SU-DHL-6 (cell line): ENCODE data around the gene GSC2.

Experiments used
- H2AFZ ChIP-seq: fragments of 200-600 bp; sonication (generic); 2 replicates; pipeline ENCODE4 v1.6.1; 2014; ENCODE audit warnings: low read depth, mild to moderate bottlenecking, moderate library complexity, mixed read lengths, antibody characterized with exemption, low read length; ENCODE audit not compliant: severe bottlenecking
- H3F3A ChIP-seq: fragments of 200-600 bp; shearing (Covaris generic); 2 replicates; pipeline ENCODE4 v1.6.0; 2016; ENCODE audit warnings: antibody characterized with exemption, mild to moderate bottlenecking; ENCODE audit not compliant: insufficient read depth
- H3K27ac ChIP-seq: fragments of 200-600 bp; sonication (generic); 2 replicates; pipeline ENCODE4 v1.5.1; 2016; ENCODE audit warnings: low read depth, mild to moderate bottlenecking, low read length, moderate library complexity, mixed read lengths
- H3K27me3 ChIP-seq: fragments of 200-600 bp; sonication (generic), shearing (Covaris generic); 2 replicates; pipeline ENCODE4 v1.6.0; 2014; ENCODE audit warnings: mild to moderate bottlenecking, low read length
- H3K36me3 ChIP-seq: fragments of 200-600 bp; sonication (generic); 2 replicates; pipeline ENCODE4 v1.6.1; 2014; ENCODE audit warnings: mild to moderate bottlenecking, low read length, mixed read lengths
- H3K4me2 ChIP-seq: fragments of 300-600, 200-600 bp; shearing (Covaris generic), sonication (generic); 2 replicates; pipeline ENCODE4 v1.6.0; 2014; ENCODE audit warnings: low read length, low read depth, mild to moderate bottlenecking; ENCODE audit not compliant: poor library complexity, severe bottlenecking
- H3K4me3 ChIP-seq: fragments of 200-600 bp; sonication (generic); 2 replicates; pipeline ENCODE4 v1.5.1; 2014; ENCODE audit warnings: antibody characterized with exemption, low read length, mild to moderate bottlenecking, mixed read lengths; ENCODE audit not compliant: insufficient read depth, poor library complexity, severe bottlenecking
- H3K79me2 ChIP-seq: fragments of 200-600 bp; sonication (generic); 2 replicates; pipeline ENCODE4 v1.6.1; 2014; ENCODE audit warnings: mild to moderate bottlenecking, low read length, moderate library complexity; ENCODE audit not compliant: insufficient read depth
- H3K9ac ChIP-seq: fragments of 200-600 bp; sonication (generic); 2 replicates; pipeline ENCODE4 v1.7.0; 2014; ENCODE audit warnings: mild to moderate bottlenecking, low read length
- H3K9me2 ChIP-seq: fragments of 200-600 bp; sonication (generic); replicated peaks from 2 replicates; pipeline ENCODE4 v1.6.1; 2014; ENCODE audit warnings: low read length; ENCODE audit not compliant: insufficient read depth
- H3K9me3 ChIP-seq: fragments of 200-600 bp; sonication (generic); 2 replicates; pipeline ENCODE4 v1.6.1; 2014; ENCODE audit warnings: low read length, mixed read lengths; ENCODE audit not compliant: insufficient read depth
- H4K20me1 ChIP-seq: fragments of 200-600 bp; sonication (generic); 2 replicates; pipeline ENCODE4 v1.6.1; 2014; ENCODE audit warnings: low read depth, mild to moderate bottlenecking, antibody characterized with exemption, low read length, moderate library complexity, mixed read lengths
- CTCF ChIP-seq: fragments of 200-600 bp; sonication (generic); IDR thresholded peaks from one replicate; pipeline ENCODE4 v1.5.1; 2017; ENCODE audit warnings: antibody characterized with exemption, mild to moderate bottlenecking, low read length, moderate library complexity; ENCODE audit not compliant: insufficient read depth, poor library complexity, severe bottlenecking
- EZH2phosphoT487 ChIP-seq: fragments of 200-600 bp; sonication (generic), shearing (Covaris generic); conservative IDR thresholded peaks from 2 replicates; pipeline ENCODE4 v1.6.1; 2018; ENCODE audit warnings: mild to moderate bottlenecking, antibody characterized with exemption, low read length, moderate library complexity, mixed read lengths

The GSC2 gene

GRCh38 chr22:19124377-19124776 lies 25.7 kb downstream of the GSC2 start:
- H2AFZ ChIP-seq: no peak overlapping the region
- H3K4me3 ChIP-seq: no peak overlapping the region
- no peaks in the 10 kb centered on the region for H4K20me1 ChIP-seq
- peaks cover 13% of the 10 kb centered on the region; the same call in 1 of the 2 replicates for H3K79me2 ChIP-seq
- no peaks in the 10 kb centered on the region for H3F3A ChIP-seq
- H3K27me3 ChIP-seq: no peaks in the 10 kb centered on the region
- no peak overlapping the region for H3K9ac ChIP-seq
- H3K9me2 ChIP-seq: no peaks in the 10 kb centered on the region
- H3K27ac ChIP-seq: no peak overlapping the region
- H3K36me3 ChIP-seq: no peaks in the 10 kb centered on the region
- H3K9me3 ChIP-seq: no peaks in the 10 kb centered on the region
- no peak overlapping the region for H3K4me2 ChIP-seq
- TF ChIP-seq EZH2phosphoT487: no peak
- TF ChIP-seq CTCF: no peak

GRCh38 chr22:19123936-19124335 lies 26.2 kb downstream of the GSC2 start:
- Histone ChIP-seq H3K9me2 (no peaks in the 10 kb centered on the region), H3K4me3 (no peak overlapping the region), H3K4me2 (no peak overlapping the region)

GRCh38 chr22:19122752-19123492 lies 27.2 kb downstream of the GSC2 start:
- Histone ChIP-seq H3K9me3 (no peaks in the 10 kb centered on the region), H4K20me1 (no peaks in the 10 kb centered on the region; the same call in 1 of the 2 replicates), H3K4me3 (peak overlapping the region; percentile 45), H3K9ac (peak overlapping the region; percentile 41), H3K36me3 (no peaks in the 10 kb centered on the region), H3K4me2 (peak overlapping the region; percentile 63), H3K9me2 (no peaks in the 10 kb centered on the region), H3K27me3 (no peaks in the 10 kb centered on the region), H2AFZ (peak overlapping the region; percentile 74), H3K27ac (no peak overlapping the region), H3K79me2 (peaks cover 25% of the 10 kb centered on the region; the same call in 1 of the 2 replicates), H3F3A (0 out of 2 replicates have a peak, but pooled peaks cover 2% of the 10 kb centered on the region)
- TF ChIP-seq EZH2phosphoT487 (no peak), CTCF (no peak)

More at GRCh38 chr22:19123936-19124335, 26.2 kb downstream of the GSC2 start:
- Histone ChIP-seq H3K9ac (no peak overlapping the region), H3K36me3 (no peaks in the 10 kb centered on the region), H3F3A (no peaks in the 10 kb centered on the region), H3K79me2 (peaks cover 18% of the 10 kb centered on the region; the same call in 1 of the 2 replicates), H3K27me3 (no peaks in the 10 kb centered on the region), H4K20me1 (no peaks in the 10 kb centered on the region), H2AFZ (no peak overlapping the region), H3K27ac (no peak overlapping the region), H3K9me3 (no peaks in the 10 kb centered on the region)
- no peak for TF ChIP-seq EZH2phosphoT487
- TF ChIP-seq CTCF: no peak
